ENCODE results near the gene SLC46A1. TPM values are rescaled to one million over a fixed set of nuclear protein-coding genes. Genes with fewer than 3 reads are reported as not detected.
A peak's percentile ranks its signal among the peaks of the same experiment; 100 is the strongest.

The SLC46A1 gene
- total RNA-seq, 1 donor from 2014 or later: 7.4 TPM

- H3K9ac ChIP-seq (ENCODE audit: low read length): peak overlapping the region; percentile 77
Observed at GRCh38 chr17:28372203-28372944, 33.6 kb downstream of the SLC46A1 start.

GRCh38 chr17:28371245-28372202 is 34.5 kb downstream of the SLC46A1 start, which contains the start of gene SARM1:
Gene SARM1, plus strand, starts transcription at chr17:28371694. Its CDS starts 339 bp downstream, at chr17:28372033.
- H4K20me1 ChIP-seq (ENCODE audit: insufficient read depth, low read length): peaks cover 33% of the 10 kb centered on the region
- H3K9ac ChIP-seq (ENCODE audit: low read length): peak within 1 kb of the TSS; percentile 77
- H3K4me2 ChIP-seq (ENCODE audit: low read length): peak within 1 kb of the TSS; percentile 100
- Mint-ChIP-seq H3K27ac (ENCODE audit: unreplicated experiment) (peak within 1 kb of the TSS; percentile 93), H3K4me1 (ENCODE audit: low read depth, unreplicated experiment) (peaks cover 15% of the 10 kb centered on the region), H3K9me3 (ENCODE audit: unreplicated experiment) (no peaks in the 10 kb centered on the region), H3K4me3 (ENCODE audit: unreplicated experiment) (peak within 1 kb of the TSS; percentile 85), H3K36me3 (ENCODE audit: low read depth, unreplicated experiment) (peaks cover 7% of the 10 kb centered on the region), H3K27me3 (ENCODE audit: low read depth, unreplicated experiment) (peaks cover 14% of the 10 kb centered on the region)
- H2AFZ ChIP-seq (ENCODE audit: low read depth, low read length): peak within 1 kb of the TSS; percentile 84
- peaks cover 12% of the 10 kb centered on the region for H3K79me2 ChIP-seq (ENCODE audit: insufficient read depth, low read length)
- peak within 1 kb of the TSS; percentile 73 for H3K4me3 ChIP-seq (ENCODE audit: insufficient read depth, low read depth, low read length)
- H3K27ac ChIP-seq (ENCODE audit: low read depth, low read length): no peak within 1 kb of the TSS
- H3K27me3 ChIP-seq (ENCODE audit: insufficient read depth, low read length): no peaks in the 10 kb centered on the region
- H3K9me3 ChIP-seq (ENCODE audit: insufficient read depth, low read depth, low read length): no peaks in the 10 kb centered on the region
- H3K4me1 ChIP-seq (ENCODE audit: insufficient read depth, low read length): peaks cover 21% of the 10 kb centered on the region
- FAIRE-seq (no peak), DNase-seq (ENCODE audit: low read depth) (peak; percentile 81)
- H3K36me3 ChIP-seq (ENCODE audit: insufficient read depth, low read length): no peaks in the 10 kb centered on the region
- TF ChIP-seq CTCF (IDR thresholded peaks at IDR 0.05; ENCODE audit: insufficient read depth, low read depth, low read length) (no peak), EZH2 (IDR thresholded peaks at IDR 0.05; ENCODE audit: insufficient read depth, low read length) (no peak)

More at GRCh38 chr17:28372203-28372944, 33.6 kb downstream of the SLC46A1 start:
- Histone ChIP-seq H3K9me3 (ENCODE audit: insufficient read depth, low read depth, low read length) (no peaks in the 10 kb centered on the region), H3K4me1 (ENCODE audit: insufficient read depth, low read length) (peaks cover 21% of the 10 kb centered on the region), H4K20me1 (ENCODE audit: insufficient read depth, low read length) (peaks cover 36% of the 10 kb centered on the region), H3K79me2 (ENCODE audit: insufficient read depth, low read length) (peaks cover 12% of the 10 kb centered on the region), H3K27me3 (ENCODE audit: insufficient read depth, low read length) (no peaks in the 10 kb centered on the region), H3K4me2 (ENCODE audit: low read length) (peak overlapping the region; percentile 100), H3K27ac (ENCODE audit: low read depth, low read length) (no peak overlapping the region), H3K36me3 (ENCODE audit: insufficient read depth, low read length) (no peaks in the 10 kb centered on the region), H2AFZ (ENCODE audit: low read depth, low read length) (peak overlapping the region; percentile 84), H3K4me3 (ENCODE audit: insufficient read depth, low read depth, low read length) (peak overlapping the region; percentile 73)
- TF ChIP-seq EZH2 (IDR thresholded peaks at IDR 0.05; ENCODE audit: insufficient read depth, low read length): no peak
- no peak for TF ChIP-seq CTCF (IDR thresholded peaks at IDR 0.05; ENCODE audit: insufficient read depth, low read depth, low read length)
- Mint-ChIP-seq H3K36me3 (ENCODE audit: low read depth, unreplicated experiment) (peaks cover 7% of the 10 kb centered on the region), H3K27me3 (ENCODE audit: low read depth, unreplicated experiment) (peaks cover 16% of the 10 kb centered on the region), H3K4me3 (ENCODE audit: unreplicated experiment) (peak overlapping the region; percentile 81), H3K27ac (ENCODE audit: unreplicated experiment) (no peak overlapping the region), H3K4me1 (ENCODE audit: low read depth, unreplicated experiment) (peaks cover 15% of the 10 kb centered on the region), H3K9me3 (ENCODE audit: unreplicated experiment) (no peaks in the 10 kb centered on the region)
- DNase-seq (ENCODE audit: low read depth) (peak; percentile 38), FAIRE-seq (no peak)
